Measurements from ENCODE around the gene RASIP1. TPM values are rescaled to one million over a fixed set of nuclear protein-coding genes. Genes with fewer than 3 reads are reported as not detected.

RASIP1 gene, protein sequence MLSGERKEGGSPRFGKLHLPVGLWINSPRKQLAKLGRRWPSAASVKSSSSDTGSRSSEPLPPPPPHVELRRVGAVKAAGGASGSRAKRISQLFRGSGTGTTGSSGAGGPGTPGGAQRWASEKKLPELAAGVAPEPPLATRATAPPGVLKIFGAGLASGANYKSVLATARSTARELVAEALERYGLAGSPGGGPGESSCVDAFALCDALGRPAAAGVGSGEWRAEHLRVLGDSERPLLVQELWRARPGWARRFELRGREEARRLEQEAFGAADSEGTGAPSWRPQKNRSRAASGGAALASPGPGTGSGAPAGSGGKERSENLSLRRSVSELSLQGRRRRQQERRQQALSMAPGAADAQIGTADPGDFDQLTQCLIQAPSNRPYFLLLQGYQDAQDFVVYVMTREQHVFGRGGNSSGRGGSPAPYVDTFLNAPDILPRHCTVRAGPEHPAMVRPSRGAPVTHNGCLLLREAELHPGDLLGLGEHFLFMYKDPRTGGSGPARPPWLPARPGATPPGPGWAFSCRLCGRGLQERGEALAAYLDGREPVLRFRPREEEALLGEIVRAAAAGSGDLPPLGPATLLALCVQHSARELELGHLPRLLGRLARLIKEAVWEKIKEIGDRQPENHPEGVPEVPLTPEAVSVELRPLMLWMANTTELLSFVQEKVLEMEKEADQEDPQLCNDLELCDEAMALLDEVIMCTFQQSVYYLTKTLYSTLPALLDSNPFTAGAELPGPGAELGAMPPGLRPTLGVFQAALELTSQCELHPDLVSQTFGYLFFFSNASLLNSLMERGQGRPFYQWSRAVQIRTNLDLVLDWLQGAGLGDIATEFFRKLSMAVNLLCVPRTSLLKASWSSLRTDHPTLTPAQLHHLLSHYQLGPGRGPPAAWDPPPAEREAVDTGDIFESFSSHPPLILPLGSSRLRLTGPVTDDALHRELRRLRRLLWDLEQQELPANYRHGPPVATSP
- total RNA-seq = 60.3 and 78.2 TPM in 2 replicates

DNA sequence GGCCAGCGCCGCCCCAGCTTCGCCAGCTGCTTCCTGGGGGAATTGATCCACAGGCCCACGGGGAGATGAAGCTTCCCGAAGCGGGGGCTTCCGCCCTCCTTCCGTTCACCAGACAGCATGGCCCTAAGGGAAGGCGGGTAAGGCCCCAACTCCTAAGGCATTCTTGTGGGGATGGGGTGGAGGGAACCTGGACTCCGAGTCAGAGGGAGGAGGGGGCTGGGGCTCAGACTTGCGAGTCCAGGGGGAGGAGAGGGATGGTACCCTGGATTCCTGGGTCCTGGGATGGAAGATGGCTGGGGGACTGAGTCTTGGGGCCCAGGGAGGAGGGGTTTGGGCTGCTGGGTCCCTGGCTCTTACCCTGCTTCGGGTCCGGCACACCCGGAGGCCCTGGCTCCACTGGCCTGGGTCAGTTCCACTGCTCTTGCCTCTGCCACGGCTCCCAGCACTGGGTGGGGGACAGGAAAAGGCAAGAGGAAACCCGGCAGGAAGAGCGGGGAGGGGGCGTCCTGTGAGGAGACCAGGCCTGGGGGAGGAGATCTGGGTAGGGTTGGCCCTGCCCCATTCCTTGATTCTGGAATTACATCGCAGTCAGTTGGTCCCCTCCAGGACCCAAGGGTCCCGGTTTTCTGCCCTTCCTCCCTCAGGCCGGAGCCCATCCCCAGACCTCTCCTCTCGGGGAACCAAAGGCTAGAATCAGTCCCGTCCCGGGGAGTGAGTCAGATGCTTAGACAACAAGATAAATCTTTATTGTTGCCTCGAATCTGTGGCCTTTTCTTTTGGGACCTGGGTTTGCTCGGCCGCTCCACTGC is at the start of gene RASIP1:
TSS of gene RASIP1 (minus strand) at position 447 of the 809 bp plus-strand sequence. CDS start at position 119, 328 bp downstream.

DNA sequence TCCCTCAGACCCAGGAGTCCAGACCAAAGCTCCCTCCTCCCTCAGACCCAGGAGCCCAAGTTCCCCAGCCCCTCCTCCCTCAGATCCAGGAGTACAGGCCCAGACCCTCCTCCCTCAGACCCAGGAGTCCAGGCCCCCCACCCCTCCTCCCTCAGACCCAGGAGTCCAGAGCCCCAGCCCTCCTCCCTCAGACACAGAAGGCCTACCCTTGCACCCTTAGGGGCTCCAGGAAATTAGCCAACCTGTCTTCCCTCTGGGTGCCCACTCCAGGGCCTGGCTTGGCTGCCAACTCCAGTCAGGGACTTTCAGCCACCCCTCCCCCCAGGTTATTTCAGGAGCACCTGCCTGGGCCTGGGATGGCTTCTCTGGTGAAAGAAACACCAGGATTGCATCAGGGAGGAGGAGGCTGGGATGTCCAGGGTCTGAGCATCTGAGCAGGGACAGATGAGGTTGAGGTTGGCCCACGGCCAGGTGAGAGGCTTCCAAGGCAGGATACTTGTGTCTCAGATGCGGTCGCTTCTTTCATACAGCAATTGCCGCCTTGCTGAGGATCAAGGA is 14.8 kb upstream of the RASIP1 start, which contains the start of gene FGF21:
TSS of gene FGF21 (plus strand) at position 441 of the 558 bp plus-strand sequence. CDS start 713 bp downstream, outside the sequence.

DNA sequence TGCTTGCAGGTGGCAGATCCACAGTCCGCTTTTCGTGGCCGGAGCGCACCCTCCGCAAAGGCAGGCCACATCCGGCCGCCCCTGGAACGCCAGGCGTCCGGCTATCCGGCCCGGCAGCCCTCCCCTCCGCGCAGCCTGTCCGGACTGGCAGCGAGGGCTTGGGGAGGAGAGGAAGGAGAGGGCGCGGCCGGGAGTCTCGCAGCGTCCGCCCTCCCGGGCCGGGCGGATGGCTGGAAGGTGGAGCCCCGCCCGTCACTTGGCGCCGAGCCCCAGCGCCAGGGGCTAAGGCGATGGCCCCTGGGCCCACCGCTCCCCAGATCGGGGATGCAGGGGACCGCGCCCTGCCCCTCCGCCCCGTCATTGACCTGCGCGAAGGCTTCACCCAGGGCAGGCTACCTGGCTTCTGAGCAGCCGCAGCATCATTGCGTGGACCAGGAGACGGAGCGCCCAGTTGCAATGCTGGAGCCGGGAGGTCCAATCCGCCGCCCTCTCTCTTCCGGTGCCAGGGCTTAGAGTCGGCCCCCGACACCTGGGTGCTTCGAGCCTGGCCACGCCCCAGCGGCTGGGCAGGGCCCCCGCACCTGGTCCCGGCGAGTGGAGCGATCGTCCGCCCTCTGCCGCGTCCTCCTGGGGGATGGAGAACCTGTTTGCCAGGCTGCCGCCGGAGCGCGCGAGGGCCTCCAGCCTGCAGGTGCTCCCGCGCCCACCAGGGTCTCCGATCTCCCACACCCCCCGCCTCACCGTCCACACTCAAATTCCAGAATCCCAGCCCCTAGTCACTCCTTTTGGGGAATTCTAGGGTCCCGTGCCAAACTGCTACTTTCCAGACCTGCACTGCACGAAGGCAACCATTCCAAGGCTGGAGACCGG is 12.3 kb upstream of the RASIP1 start, which contains the start of gene FUT1:
TSS of gene FUT1 (minus strand) at position 146 of the 870 bp plus-strand sequence. CDS start 1,360 bp downstream, outside the sequence.

DNA sequence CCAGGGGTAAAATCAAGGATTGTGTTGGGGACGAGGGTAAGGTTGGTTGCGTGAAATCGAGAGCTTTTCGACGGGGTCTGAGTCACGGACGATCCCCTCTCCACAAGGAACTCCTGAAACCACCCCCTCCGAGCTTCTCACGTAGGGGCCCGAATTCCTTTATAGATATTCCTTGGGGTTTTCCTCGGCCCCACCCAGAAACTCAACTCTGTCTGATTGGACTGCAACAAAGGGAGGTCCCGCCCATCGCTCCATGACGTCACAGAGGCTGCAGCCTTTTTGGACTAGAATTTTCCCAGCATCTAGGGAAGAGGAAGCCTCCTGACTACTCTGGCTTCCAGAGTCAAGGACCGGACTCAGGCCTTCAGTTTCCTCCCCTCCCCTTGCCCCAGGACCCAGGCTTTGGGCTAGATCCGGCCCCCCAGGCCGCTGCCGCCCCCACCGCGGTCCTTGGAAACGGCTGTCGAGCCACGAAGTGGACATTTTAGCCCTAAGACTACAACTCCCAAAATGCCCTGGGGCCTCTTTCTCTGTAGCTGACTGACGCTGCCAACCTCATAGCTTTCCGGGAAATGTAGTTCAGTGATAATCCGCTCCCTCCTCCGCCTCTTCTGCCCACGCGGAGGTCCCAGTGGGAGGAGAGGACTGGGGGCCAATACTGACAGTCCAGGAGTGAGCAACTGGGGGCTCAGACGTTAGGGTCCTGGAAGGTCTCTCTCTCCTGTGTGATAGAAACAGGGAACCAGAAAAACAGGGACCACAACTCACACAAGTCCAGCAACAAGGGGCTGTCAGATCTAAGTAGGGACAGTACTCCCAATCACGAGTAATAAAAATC is 6.5 kb upstream of the RASIP1 start, which contains the start of gene IZUMO1:
TSS of gene IZUMO1 (minus strand) at position 172 of the 838 bp plus-strand sequence. CDS start 1,050 bp downstream, outside the sequence.

DNA sequence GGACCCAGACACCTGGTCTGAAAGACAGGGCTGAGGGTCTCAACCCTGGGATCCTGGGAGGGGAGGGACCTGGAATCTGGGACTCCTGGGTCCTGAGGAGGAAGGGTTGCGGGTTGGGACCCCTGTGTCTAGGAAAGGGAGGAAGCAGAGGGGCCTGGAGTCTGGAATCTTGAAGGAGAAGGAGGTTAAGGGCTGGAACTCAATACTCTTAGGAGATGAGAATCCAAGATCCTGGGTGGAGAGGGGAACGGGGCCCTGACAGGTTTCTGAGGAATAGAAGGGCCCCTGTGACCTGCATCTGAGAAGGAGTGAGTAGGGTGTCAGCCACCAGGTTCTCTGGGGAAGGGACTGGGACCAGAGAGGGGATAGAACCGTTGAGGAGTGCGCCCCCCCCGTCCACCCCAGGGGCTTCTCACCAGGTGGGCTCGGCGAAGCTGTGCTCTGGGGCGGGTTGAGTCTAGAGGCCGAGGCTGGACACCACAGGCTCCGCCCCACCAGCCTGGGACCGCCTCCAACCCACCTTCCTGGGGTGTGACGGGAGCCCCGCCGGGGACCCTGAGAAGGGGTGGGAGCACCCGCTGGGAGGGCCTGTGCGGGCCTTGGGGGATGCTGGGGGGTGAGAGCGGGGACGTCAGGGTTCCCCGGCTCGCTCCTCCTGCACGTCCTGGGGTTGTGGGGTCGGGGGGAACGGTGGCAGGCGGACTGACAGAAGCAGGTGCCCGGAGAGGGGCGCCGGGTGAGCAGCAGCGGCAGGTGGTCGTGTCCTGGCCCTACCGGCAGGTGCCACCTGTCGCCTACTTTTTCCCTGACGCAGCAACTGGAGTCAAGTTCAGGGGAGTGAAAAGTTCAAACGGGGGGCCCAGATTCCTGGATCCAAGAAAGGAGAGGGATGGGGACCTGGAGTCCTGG is 20.9 kb downstream of the RASIP1 start, which contains the start of gene MAMSTR:
TSS of gene MAMSTR (minus strand) at position 463 of the 909 bp plus-strand sequence. CDS start 694 bp downstream, outside the sequence.

DNA sequence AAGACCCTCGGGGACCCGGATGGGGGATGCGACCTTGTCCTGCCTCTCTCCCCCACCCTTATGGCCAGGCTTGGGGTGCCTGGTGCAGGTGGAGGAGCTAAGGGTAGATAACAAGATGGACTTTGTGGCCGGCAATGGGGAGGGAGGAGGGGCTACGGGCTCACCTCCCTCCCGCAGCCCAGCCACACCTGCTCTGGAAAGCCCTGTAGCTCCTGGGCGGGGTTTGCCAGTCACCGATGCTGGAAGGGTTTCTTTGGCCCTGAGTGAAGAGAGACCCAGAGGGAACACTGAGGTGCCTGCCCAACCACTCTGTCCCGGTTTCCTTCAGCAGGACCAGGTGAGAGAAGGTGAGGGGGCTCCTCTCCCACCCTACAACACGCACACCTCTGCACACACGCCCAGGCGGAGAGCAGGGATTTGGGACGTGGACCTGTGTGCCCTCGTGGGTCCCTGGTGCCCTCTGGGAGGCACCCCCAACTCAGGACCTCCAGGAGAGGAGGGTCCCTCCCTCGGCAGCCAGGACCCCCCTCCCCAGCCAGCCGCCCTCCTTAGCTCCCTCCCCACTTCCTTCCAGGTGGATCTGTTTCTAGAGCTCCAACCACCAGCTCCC is 44.6 kb downstream of the RASIP1 start, which contains the start of gene FUT2:
TSS of gene FUT2 (plus strand) at position 229 of the 610 bp plus-strand sequence. CDS start 6,986 bp downstream, outside the sequence.

DNA sequence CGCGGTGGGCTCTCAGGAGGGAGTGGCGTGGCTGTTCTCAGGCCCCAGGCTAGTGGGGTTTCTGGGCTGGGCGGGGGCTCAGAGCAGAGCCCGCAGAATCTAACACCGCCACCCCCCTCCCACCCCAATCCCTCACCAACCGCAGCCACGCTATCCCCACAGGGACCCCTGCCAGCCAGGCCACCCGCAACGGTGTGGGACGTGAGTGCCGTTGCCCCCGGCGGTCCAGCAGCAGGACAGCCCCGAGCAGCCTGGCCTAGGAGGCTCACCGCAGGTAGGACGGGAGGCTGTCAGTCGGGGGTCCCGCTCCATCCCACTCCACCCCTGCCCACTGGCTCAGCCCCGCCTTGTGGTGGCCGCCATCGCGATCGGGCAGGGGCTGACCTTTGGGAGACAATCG is 67.4 kb downstream of the RASIP1 start, which contains the start of gene NTN5:
TSS of gene NTN5 (minus strand) at position 24 of the 400 bp plus-strand sequence. CDS start 2,031 bp downstream, outside the sequence.

Other genes with a start within 250 kb of the RASIP1 start
- gene LMTK3, start 228.8 kb downstream of the RASIP1 start, total RNA-seq = 0.06 TPM in 1 of 2 replicates, not detected in the other
- gene SULT2B1, start 188.4 kb downstream of the RASIP1 start, total RNA-seq = not detected in 2 replicates
- gene SPACA4, start 133.9 kb downstream of the RASIP1 start, total RNA-seq = not detected in 2 replicates
- 0.49 and 0.94 TPM in 2 replicates for gene FAM83E, start 125.5 kb downstream of the RASIP1 start, total RNA-seq
- 1,360 and 2,089 TPM in 2 replicates for gene RPL18, start 121.4 kb downstream of the RASIP1 start, total RNA-seq
- 5.2 and 6.4 TPM in 2 replicates for gene SPHK2, start 121.1 kb downstream of the RASIP1 start, total RNA-seq
- gene DBP, start 103.2 kb downstream of the RASIP1 start, total RNA-seq = 1.5 and 2.6 TPM in 2 replicates
- 0.97 and 2.7 TPM in 2 replicates for gene CA11, start 94.4 kb downstream of the RASIP1 start, total RNA-seq
- 0.06 and 0.16 TPM in 2 replicates for gene NTN5, start 67.6 kb downstream of the RASIP1 start, total RNA-seq
- not detected in 2 replicates for gene FUT2, start 44.6 kb downstream of the RASIP1 start, total RNA-seq
- 0.16 and 0.25 TPM in 2 replicates for gene MAMSTR, start 20.9 kb downstream of the RASIP1 start, total RNA-seq
- 0.16 and 0.50 TPM in 2 replicates for gene IZUMO1, start 6.3 kb upstream of the RASIP1 start, total RNA-seq
- 6.3 and 6.9 TPM in 2 replicates for gene FUT1, start 12.0 kb upstream of the RASIP1 start, total RNA-seq
- not detected in 2 replicates for gene FGF21, start 14.9 kb upstream of the RASIP1 start, total RNA-seq
- gene BCAT2, start 70.4 kb upstream of the RASIP1 start, total RNA-seq = 31.7 and 33.9 TPM in 2 replicates
- gene HSD17B14, start 95.9 kb upstream of the RASIP1 start, total RNA-seq = 5.7 and 9.9 TPM in 2 replicates
- gene PLEKHA4, start 128.0 kb upstream of the RASIP1 start, total RNA-seq = 0.32 and 4.3 TPM in 2 replicates
- 22.8 and 63.6 TPM in 2 replicates for gene PPP1R15A, start 131.8 kb upstream of the RASIP1 start, total RNA-seq
- 0.13 and 0.16 TPM in 2 replicates for gene TULP2, start 158.1 kb upstream of the RASIP1 start, total RNA-seq
- 158 and 247 TPM in 2 replicates for gene NUCB1, start 159.7 kb upstream of the RASIP1 start, total RNA-seq
- not detected in 2 replicates for gene DHDH, start 193.1 kb upstream of the RASIP1 start, total RNA-seq
- 90.2 and 164 TPM in 2 replicates for gene BAX, start 214.3 kb upstream of the RASIP1 start, total RNA-seq
- 707 and 962 TPM in 2 replicates for gene FTL, start 224.7 kb upstream of the RASIP1 start, total RNA-seq